SU-DHL-6 (cell line): Measurements from ENCODE around the gene IL36B.

Source experiments
- H2AFZ ChIP-seq: fragments of 200-600 bp; sonication (generic); 2 replicates; pipeline ENCODE4 v1.6.1; 2014; ENCODE audit warnings: low read depth, mild to moderate bottlenecking, moderate library complexity, mixed read lengths, antibody characterized with exemption, low read length; ENCODE audit not compliant: severe bottlenecking
- H3F3A ChIP-seq: fragments of 200-600 bp; shearing (Covaris generic); 2 replicates; pipeline ENCODE4 v1.6.0; 2016; ENCODE audit warnings: antibody characterized with exemption, mild to moderate bottlenecking; ENCODE audit not compliant: insufficient read depth
- H3K27ac ChIP-seq: fragments of 200-600 bp; sonication (generic); 2 replicates; pipeline ENCODE4 v1.5.1; 2016; ENCODE audit warnings: low read depth, mild to moderate bottlenecking, low read length, moderate library complexity, mixed read lengths
- H3K27me3 ChIP-seq: fragments of 200-600 bp; sonication (generic), shearing (Covaris generic); 2 replicates; pipeline ENCODE4 v1.6.0; 2014; ENCODE audit warnings: mild to moderate bottlenecking, low read length
- H3K36me3 ChIP-seq: fragments of 200-600 bp; sonication (generic); 2 replicates; pipeline ENCODE4 v1.6.1; 2014; ENCODE audit warnings: mild to moderate bottlenecking, low read length, mixed read lengths
- H3K4me2 ChIP-seq: fragments of 300-600, 200-600 bp; shearing (Covaris generic), sonication (generic); 2 replicates; pipeline ENCODE4 v1.6.0; 2014; ENCODE audit warnings: low read length, low read depth, mild to moderate bottlenecking; ENCODE audit not compliant: poor library complexity, severe bottlenecking
- H3K4me3 ChIP-seq: fragments of 200-600 bp; sonication (generic); 2 replicates; pipeline ENCODE4 v1.5.1; 2014; ENCODE audit warnings: antibody characterized with exemption, low read length, mild to moderate bottlenecking, mixed read lengths; ENCODE audit not compliant: insufficient read depth, poor library complexity, severe bottlenecking
- H3K79me2 ChIP-seq: fragments of 200-600 bp; sonication (generic); 2 replicates; pipeline ENCODE4 v1.6.1; 2014; ENCODE audit warnings: mild to moderate bottlenecking, low read length, moderate library complexity; ENCODE audit not compliant: insufficient read depth
- H3K9ac ChIP-seq: fragments of 200-600 bp; sonication (generic); 2 replicates; pipeline ENCODE4 v1.7.0; 2014; ENCODE audit warnings: mild to moderate bottlenecking, low read length
- H3K9me2 ChIP-seq: fragments of 200-600 bp; sonication (generic); replicated peaks from 2 replicates; pipeline ENCODE4 v1.6.1; 2014; ENCODE audit warnings: low read length; ENCODE audit not compliant: insufficient read depth
- H3K9me3 ChIP-seq: fragments of 200-600 bp; sonication (generic); 2 replicates; pipeline ENCODE4 v1.6.1; 2014; ENCODE audit warnings: low read length, mixed read lengths; ENCODE audit not compliant: insufficient read depth
- H4K20me1 ChIP-seq: fragments of 200-600 bp; sonication (generic); 2 replicates; pipeline ENCODE4 v1.6.1; 2014; ENCODE audit warnings: low read depth, mild to moderate bottlenecking, antibody characterized with exemption, low read length, moderate library complexity, mixed read lengths
- EZH2phosphoT487 ChIP-seq: fragments of 200-600 bp; sonication (generic), shearing (Covaris generic); conservative IDR thresholded peaks from 2 replicates; pipeline ENCODE4 v1.6.1; 2018; ENCODE audit warnings: mild to moderate bottlenecking, antibody characterized with exemption, low read length, moderate library complexity, mixed read lengths
- TF ChIP-seq, protein P1 (sequence below): fragments of 200-600 bp; sonication (generic); IDR thresholded peaks from one replicate; pipeline ENCODE4 v1.5.1; 2017; ENCODE audit warnings: antibody characterized with exemption, mild to moderate bottlenecking, low read length, moderate library complexity; ENCODE audit not compliant: insufficient read depth, poor library complexity, severe bottlenecking

Gene IL36B

DNA sequence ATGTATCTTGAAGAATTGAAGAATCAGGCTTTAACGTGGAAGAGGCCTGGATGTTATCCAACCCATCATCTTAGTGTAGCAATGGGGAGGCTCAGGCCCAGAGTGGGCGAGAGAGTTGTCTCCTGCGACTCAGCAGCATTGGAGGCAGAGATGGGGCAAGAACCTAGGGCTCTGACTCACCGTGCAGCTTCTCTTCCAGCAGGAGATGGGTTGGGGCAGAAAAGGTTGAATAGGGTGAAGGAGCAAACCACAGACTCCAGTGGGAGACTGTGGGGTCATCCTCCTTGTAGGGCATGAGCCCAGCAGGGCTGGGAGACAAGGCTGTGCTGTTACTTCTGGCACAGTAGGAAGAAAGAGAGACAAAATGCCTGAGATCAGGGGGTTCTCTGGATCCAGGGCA lies 7.7 kb upstream of the IL36B start:
- Histone ChIP-seq H3K36me3 (no peaks in the 10 kb centered on the region), H3K9me2 (no peaks in the 10 kb centered on the region), H3F3A (no peaks in the 10 kb centered on the region), H3K79me2 (no peaks in the 10 kb centered on the region), H2AFZ (no peak overlapping the region), H3K9me3 (peaks cover 2% of the 10 kb centered on the region; the same call in 1 of the 2 replicates), H3K4me3 (no peak overlapping the region), H3K9ac (no peak overlapping the region), H3K4me2 (no peak overlapping the region), H4K20me1 (no peaks in the 10 kb centered on the region), H3K27me3 (no peaks in the 10 kb centered on the region), H3K27ac (no peak overlapping the region)
- TF ChIP-seq, protein P1, sequence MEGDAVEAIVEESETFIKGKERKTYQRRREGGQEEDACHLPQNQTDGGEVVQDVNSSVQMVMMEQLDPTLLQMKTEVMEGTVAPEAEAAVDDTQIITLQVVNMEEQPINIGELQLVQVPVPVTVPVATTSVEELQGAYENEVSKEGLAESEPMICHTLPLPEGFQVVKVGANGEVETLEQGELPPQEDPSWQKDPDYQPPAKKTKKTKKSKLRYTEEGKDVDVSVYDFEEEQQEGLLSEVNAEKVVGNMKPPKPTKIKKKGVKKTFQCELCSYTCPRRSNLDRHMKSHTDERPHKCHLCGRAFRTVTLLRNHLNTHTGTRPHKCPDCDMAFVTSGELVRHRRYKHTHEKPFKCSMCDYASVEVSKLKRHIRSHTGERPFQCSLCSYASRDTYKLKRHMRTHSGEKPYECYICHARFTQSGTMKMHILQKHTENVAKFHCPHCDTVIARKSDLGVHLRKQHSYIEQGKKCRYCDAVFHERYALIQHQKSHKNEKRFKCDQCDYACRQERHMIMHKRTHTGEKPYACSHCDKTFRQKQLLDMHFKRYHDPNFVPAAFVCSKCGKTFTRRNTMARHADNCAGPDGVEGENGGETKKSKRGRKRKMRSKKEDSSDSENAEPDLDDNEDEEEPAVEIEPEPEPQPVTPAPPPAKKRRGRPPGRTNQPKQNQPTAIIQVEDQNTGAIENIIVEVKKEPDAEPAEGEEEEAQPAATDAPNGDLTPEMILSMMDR: no peak
- no peak for TF ChIP-seq EZH2phosphoT487

DNA sequence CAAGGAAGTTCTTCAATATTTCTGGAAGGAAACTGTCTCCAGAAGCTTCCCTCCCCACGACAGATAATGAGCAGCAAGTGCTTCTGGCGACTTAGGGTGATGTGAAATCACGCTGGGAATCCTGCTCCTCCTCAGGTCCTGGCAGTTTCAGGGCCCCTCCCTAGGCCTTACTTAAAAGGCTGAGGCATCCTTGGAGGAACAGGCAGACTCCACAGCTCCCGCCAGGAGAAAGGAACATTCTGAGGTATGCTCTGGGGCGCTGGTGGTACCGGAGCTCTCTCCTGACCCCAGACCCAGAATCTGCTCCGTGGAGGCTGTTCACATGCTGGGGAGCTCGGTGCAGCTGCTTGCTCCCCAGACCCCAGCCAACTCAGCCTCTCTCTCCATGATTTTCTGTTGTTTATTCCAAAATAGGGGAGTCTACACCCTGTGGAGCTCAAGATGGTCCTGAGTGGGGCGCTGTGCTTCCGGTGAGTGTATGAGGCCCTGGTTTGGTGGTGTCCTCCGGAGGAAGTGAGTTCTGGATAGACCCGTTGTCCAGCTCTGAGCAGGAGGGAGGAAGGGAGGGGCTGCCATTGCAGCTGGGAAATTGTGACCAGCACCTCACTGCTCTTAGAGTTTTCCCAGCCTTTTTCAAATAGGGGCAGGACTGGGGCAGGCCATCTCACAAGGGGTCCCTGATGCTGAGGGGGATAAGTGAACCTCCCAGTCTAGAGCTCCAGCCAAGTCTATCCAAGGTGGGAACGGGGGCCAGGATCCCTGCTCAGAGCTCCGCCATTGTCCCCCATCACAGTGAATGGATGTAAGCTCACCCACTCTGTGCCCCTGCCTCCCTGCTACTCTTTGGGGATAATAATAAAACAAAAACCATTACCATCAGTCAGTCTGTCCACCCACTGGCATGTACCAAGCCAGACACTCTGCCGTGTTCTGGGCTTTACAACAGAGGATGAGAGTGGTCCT lies 6.6 kb upstream of the IL36B start, which contains the start of gene IL36RN:
Gene IL36RN, plus strand, starts transcription at position 201 of the 963 bp plus-strand sequence. Its CDS starts 241 bp downstream, at position 442.
- Histone ChIP-seq H3K27me3 (no peaks in the 10 kb centered on the region), H3K4me2 (no peak within 1 kb of the TSS), H3K9me2 (no peaks in the 10 kb centered on the region), H3K4me3 (no peak within 1 kb of the TSS), H3F3A (no peaks in the 10 kb centered on the region), H2AFZ (no peak within 1 kb of the TSS), H3K36me3 (no peaks in the 10 kb centered on the region), H4K20me1 (no peaks in the 10 kb centered on the region), H3K9me3 (peaks cover 10% of the 10 kb centered on the region; the same call in 1 of the 2 replicates), H3K9ac (no peak within 1 kb of the TSS), H3K79me2 (no peaks in the 10 kb centered on the region), H3K27ac (no peak within 1 kb of the TSS)
- TF ChIP-seq, protein P1: no peak
- TF ChIP-seq EZH2phosphoT487: no peak

DNA sequence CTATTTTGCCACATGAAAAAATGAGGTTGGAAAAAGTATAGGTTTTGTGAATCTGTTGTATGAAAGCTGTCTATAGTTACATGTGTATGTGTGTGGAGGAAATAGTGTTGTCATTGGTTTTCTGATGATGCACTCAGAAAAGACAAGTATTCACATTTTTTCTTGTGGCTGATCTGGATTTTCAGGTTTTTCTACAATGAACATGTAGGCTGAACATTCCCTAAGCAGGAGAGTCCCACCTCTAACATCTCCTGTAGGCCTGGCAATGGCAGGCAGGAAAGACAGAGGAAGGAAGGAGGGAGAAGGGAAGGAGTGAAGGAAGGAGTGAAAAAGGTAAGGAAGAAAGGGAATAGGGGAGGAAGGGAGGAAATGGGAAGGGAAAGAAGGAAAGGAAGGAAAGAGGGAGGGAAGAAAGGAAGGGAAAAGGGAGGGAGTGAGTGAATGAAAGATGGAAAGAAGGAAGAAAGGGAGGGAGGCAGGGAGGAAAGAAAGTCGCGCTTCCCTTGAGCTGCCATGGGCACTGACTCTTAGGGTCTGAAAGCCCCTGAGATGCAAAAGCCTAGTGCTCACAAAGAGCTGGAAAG lies 5.8 kb upstream of the IL36B start:
- H3K27me3 ChIP-seq: no peaks in the 10 kb centered on the region
- no peaks in the 10 kb centered on the region for H3K9me2 ChIP-seq
- H3F3A ChIP-seq: no peaks in the 10 kb centered on the region
- H3K27ac ChIP-seq: no peak overlapping the region
- H4K20me1 ChIP-seq: no peaks in the 10 kb centered on the region
- H3K36me3 ChIP-seq: no peaks in the 10 kb centered on the region
- no peak overlapping the region for H3K4me2 ChIP-seq
- H3K9me3 ChIP-seq: peaks cover 10% of the 10 kb centered on the region; the same call in 1 of the 2 replicates
- H3K9ac ChIP-seq: no peak overlapping the region
- no peak for TF ChIP-seq EZH2phosphoT487
- TF ChIP-seq, protein P1: no peak
- no peak overlapping the region for H2AFZ ChIP-seq
- no peaks in the 10 kb centered on the region for H3K79me2 ChIP-seq
- no peak overlapping the region for H3K4me3 ChIP-seq
